ACHN (cell line): Measurements from ENCODE around the gene GLIS1.

Experiments
- DNase-seq: peaks from one replicate; pipeline ENCODE4 v3.0.0-alpha.2; 2015
- in situ Hi-C: cut with HindIII; loops from 2 replicates; pipeline ENCODE4 v1.10.0; 2017; ENCODE audit warnings: low sequenced_read_pairs, low pct_ligation_motif_present, low pct_unique_long_range_greater_than_20kb

Gene GLIS1

DNA sequence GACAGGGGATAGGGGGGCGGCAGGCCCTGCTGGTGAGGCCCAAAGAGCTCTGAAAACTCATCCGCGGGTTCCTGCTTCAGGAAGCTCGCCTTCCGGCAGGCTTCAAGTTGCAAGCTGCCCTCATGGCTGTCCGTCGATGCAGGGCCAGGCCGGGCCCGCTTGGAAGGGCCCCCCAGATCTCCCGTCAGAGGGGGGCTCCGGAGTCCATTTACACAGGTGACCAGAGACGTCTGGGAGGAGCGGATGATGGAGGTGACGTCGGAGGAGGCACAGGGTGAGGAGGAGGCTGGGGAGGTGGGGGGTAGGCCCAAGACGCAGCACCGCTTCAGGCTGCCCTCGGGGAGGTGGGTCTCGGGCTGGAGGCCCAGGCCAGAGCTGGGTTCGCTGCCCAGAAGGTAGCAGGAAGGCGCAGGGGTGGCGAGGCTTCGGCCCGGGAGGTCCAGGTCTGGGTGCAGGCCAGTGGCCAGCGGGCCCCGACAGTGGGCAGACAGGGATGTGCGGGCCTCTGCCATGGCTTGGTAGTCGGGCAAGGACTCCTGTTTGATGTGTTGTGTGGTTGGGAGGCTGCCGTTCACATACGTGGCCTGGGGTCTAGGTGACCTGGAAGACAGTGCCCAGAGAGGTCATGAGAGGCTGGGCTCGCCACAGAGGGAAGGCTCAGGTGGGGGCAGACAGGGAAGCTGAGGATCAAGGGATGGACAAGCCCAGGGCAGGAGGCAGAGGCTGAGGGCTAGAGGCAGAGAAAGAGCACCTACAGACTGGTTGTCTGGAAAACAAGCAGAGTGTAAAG is 144.4 kb downstream of the GLIS1 start:
- no peak for DNase-seq
- in situ Hi-C loops = no loop called here

DNA sequence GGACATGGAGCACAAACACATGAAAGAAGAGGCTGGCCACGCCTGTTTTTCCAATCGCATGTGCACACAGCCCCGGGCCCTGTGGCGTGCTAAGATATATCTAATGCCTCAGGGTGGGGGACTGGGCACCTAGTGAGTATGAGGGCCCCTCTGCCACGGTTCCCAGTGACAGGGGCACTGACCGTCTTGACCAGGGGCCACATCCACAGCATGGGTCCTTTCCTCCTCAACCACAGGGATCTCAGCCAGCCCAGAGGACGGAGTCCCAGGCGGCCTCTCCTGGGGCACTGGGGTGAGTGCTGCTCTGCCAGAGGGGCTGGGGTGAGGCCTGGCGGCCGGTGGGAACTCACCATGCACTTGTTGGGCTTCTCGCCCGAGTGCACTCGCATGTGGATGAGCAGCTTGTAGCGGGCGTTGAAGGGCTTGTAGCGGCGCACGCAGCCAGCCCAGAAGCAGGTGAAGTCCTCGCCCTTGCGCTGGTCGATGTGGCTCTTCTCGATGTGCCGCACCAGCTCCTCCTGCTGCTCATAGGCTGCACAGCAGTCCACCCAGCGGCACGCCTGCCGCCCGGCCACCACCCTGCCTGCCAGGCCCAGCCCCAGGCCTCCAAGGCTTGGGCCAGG is 145.1 kb downstream of the GLIS1 start:
- in situ Hi-C loops = no loop called here
- DNase-seq = no peak

DNA sequence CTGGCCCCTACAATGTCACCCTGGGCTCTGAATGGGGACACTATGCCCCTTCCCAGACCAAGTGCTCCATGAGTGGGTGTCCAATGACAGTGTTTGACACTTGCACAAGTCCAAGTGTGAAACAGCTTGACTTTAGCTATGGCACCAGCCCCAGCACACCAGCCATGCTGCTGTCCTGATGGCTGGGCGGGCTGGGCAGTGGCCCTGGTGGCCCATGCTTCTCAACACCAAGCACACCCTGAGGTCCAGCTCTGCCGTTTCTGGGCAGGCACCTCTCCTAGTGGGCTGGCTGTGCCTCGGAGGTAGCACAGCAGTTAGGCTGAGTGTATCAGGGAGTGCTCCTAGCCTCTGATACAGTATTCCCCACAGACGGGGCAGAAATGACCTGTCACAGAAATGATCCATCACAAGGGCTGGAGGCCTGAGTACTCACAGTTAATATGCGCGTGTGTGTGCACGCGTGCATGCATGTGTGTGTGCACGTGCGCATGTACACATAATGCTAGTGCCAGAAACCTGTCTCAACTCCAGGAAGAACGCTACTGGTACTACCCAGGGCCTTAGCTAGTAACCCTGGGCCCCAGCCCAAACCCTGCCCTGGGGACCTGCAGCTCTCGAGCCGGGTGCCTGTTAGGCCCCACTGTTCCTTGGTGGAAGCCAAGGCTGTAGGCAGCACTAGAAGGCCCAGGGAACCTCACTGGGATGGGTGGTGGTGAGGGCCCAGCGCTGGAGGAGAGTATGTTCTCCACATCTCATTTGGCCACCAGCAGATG is 145.8 kb downstream of the GLIS1 start:
- in situ Hi-C loops = no loop called here
- DNase-seq = no peak

DNA sequence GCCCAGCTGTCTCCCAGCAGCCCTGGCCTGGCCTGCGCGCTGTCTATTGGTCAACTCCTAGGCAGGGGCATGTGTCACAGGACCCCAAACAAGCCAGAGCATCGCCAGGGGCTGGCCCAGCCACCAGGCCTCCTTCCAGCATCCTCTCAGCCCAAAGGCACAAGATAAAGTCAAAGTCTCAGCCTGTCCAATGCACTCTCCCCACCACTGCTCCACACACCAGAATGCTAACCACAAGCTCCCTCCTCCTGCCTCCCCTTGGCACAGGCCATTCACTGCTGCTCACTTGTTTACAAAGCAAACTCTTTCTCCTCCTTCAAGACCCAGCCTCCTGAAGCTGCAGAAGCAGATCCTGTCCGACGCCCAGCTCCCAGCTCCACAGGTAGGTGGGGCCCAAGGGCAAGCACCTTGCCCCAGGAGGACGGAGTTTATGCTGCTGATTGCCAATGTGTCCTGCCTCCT is 146.4 kb downstream of the GLIS1 start:
- in situ Hi-C loops = no loop called here
- no peak for DNase-seq

DNA sequence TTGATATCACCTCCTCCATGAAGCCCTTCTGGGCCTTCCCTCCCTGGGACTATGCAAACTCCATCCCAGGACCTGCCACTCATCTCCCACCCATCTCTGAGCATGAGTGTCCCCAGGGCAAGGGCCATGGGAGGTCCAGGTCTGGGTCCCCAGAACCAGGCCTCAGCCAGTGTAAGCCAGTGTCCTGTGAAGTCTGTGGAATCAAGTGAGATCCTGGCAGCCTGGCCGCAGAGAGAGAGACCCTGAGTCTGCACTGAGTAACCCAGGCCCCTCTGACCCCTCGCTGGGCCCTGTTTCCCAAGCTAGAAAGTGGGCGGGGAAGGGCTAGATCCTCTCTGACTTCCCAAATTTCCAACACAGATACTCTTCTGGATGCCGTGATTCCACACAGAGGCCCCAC is 147.0 kb downstream of the GLIS1 start:
- in situ Hi-C loops = no loop called here
- DNase-seq = no peak

DNA sequence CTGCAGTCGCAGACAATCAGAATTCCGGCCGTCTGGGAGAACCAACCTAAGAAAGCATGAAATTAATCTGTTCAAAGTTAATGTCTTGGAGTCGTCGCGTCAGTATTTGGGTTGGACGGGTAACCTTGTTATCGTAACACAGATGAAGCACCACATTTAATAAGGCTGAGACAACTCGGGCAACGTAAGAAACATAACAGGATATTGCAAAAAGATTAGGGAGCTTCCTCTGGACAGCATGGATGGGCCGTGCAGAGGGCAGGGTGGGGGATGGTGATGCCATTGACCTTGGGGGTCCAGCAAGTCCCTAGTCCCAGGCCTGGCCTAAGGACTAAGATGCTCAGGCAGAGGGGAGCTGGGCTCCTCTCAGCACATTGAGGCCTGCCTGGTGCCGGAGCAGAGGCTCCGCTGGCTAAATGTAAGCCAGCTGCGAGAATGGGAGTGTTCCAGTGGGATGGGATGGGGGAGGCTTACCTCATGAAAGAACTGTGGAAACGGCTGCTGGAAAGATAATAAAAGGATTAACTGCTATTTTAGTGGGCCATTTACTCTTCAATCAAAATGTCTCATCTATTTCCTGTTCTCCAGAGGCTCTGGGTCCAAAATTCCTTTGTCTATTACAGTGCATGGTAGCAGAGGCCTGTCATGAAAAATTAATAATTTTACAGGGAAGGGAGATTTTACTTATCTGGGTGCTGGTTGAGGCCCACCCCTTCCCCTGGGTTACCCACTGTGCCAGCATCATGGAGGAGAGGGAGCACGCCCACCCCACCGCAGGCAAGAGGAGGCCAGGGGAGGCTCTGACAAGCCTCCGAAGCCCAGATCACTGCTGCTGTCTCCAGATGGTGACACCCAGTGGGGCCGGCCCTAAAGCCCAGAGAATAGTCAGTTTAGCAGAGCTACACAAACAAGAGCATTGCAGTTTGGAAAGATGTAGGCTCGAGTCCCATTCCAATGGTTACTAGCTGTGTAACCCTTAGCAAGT is 148.1 kb downstream of the GLIS1 start:
- in situ Hi-C loops = no loop called here
- no peak for DNase-seq

DNA sequence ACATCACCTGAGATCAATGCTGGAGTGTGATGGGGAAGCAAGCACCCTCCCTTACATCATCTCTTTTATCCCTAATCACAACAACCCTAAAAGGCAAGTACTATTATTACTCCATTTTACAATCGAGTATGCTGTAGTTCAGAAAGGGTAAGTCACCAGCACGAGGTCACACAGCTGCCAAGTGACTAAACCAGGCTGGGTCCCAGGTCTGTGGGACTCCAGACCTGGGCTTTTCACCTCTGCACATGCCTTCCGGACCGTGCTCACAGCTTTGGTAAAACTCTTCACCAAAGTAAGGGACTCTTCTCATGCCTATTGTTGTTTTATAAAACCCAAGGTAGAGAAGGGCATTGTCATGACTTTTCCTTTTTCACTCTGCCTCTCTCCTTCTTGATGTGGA is 148.9 kb downstream of the GLIS1 start:
- DNase-seq = no peak
- in situ Hi-C loops = no loop called here

DNA sequence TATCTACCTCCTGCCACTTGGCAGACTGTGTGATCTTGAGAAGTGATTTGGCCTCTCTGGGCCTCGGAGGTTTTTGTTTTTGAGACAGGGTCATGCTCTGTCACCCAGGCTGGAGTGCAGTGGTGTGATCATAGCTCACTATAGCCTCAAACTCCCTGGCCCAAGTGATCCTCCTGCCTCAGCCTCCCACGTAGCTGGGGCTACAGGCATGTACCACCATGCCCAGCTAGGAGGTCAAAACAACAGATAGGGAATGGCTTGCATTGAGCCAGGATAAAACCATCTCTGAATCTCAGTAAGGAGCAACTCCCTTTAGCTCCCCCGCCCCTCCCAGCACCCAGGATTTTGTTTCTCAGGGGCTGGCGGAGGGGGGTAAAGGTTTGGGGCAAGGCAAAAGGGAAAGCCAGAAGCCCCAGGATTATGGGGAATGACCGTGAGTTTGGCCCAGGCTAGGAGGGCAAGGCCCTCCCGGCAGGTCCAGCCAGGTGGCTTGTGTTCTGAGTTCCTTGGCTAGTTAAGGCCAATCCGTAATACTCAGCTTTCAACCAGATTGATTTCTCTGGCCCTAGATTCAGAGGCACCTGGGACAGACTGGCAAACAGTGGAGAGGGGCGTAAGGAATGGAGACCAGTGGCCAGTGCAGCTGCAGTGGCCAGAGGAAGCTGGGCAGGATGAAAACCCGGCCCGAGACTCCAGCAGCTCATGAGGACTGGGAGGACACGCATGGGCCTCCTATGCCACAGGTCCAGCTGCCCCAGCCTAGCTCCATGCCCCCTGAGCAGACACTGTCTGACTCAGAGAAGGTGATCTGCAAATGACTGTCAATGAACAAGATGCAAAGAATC is 149.7 kb downstream of the GLIS1 start:
- no peak for DNase-seq
- in situ Hi-C loops = no loop called here

DNA sequence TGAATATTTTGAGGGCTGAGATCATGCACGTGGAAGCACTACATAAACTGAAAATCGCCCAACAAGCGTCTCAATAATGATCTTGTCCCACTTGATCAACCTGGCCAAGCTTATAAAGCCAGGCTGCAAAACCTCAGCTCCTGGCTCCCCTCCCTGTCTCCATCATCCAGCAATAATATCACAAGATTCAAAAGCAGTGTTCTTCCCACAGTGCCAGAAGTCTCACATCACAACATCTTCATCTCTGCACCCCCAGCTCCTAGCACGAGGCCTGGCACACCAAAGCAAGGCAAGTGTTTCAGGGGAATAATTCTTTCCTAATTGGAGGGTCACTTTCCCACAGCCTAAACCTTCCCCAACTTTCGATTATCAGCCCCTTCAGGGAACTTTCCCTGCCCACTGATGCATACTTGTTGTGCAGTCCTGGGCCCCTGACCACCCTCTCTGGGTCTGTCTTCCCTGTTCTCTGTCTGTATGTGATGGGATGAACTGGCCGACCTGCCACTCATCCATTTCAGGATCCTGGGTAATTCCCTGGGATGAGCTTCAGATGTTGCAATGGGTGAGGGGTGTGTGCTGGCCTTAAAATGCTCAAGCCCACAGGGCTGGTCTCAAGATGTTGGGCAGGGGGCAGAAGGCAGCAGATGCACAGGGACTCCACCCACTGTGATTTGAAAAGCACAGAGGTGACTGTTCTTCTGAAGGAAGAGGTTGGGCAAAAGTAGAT is 150.7 kb downstream of the GLIS1 start:
- in situ Hi-C loops = no loop called here
- no peak for DNase-seq

DNA sequence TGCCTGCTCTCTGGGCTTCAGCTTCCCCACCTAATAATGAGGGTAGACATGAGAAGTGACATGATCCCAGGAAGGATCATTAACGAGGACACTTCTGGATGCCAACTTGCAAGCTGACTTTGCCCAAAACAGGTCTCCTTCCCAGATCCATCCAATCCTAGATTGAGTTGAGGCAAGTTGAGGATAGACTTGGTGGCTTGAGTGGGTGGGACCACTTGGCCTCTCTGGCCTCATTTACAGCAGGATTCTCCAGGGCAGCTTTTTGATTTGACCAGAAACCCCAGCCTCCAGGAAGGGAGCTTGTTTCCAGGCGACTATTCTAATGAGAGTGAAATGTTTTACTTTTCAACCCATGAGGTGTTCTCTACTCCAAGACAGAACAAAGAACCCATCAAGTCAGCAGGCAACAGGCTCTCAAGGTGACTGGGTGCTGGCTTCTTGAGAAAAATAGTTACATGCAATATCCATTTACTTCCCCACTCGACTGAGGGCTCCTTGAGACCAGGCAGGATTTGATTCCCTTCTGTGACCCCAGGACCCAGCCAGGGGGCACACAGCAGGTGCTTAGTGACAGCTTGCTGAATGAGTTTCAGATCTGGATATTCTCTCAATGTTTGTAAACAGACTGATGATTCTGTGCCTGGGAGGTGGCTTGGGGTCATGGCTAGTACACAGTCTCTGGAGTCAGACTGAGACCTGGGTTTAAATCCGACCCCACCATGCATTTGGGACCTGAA is 151.5 kb downstream of the GLIS1 start:
- in situ Hi-C loops = no loop called here
- no peak for DNase-seq

DNA sequence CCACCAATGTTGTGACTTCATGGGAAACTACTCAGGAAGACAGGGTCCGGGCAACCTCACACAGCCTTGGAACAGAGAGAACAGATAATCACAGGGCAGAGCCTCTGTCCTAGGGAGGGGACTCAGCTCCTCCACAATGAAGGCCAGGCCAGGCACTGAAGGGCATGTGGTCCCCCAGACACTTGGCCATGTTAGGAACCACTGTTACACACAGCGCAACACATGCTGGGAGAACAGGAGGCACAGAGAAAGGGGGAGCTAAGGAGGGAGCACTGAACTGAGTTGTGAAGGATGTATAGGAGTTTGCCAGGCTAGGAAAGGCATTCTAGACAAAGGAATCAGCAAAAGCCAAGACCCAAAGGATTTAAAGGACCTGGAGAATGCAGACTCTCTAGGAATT is 152.2 kb downstream of the GLIS1 start:
- in situ Hi-C loops = no loop called here
- DNase-seq = no peak

DNA sequence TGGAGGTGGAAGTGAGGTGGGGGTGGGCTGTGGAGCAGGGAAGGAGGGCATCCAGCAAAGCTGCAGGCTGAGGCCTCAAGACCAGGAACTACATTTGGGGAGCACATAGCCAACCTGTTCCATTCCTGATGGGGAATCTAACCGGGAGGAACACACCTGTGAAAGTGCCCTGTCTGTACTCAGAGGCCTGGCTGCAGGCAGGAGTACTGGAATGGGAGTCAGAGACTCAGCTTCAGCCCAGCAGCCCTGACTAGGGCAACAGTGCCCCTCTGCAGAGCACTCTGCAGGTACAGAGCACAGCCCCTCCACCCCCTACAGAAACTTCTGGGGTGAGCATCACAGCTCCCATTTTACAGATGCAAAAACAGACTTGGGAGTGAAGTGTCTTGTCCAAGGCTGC is 153.4 kb downstream of the GLIS1 start:
- no peak for DNase-seq
- in situ Hi-C loops = no loop called here

DNA sequence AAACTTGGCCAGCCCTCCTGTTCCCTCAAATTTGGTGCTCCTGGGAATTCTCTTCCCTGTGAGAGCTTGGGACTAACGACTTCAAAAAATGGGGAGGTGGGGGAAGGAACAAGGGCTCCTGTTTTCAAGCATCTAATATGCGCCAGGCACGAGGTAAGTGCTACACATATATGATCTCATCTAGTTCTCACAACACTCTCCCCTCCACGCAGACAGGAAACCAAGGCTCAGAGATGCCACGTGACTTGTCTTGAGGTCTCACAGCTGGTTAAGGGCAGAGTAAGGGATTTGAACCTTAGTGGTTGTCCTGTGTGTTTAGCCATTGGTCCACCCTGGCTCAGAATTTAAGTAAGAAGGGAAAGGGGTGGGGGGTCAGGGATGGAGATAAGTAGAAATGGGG is 153.8 kb downstream of the GLIS1 start:
- no peak for DNase-seq
- in situ Hi-C loops = no loop called here

DNA sequence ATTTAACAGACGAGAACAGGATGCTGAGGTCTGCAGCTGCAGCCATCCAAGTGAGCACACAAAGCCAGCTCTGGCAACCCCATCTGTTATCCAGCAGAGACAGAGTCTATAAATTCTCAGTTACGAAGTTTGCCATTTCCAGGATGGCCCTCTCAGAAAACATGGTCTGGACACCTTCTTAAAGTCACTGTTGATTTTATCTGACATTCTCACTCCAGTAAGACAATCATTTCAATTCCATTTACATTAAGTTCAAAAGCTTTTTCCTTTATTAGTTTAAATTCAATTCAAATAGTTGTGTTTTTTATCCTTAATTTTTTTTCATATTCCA is 154.2 kb downstream of the GLIS1 start:
- in situ Hi-C loops = no loop called here
- DNase-seq = no peak

DNA sequence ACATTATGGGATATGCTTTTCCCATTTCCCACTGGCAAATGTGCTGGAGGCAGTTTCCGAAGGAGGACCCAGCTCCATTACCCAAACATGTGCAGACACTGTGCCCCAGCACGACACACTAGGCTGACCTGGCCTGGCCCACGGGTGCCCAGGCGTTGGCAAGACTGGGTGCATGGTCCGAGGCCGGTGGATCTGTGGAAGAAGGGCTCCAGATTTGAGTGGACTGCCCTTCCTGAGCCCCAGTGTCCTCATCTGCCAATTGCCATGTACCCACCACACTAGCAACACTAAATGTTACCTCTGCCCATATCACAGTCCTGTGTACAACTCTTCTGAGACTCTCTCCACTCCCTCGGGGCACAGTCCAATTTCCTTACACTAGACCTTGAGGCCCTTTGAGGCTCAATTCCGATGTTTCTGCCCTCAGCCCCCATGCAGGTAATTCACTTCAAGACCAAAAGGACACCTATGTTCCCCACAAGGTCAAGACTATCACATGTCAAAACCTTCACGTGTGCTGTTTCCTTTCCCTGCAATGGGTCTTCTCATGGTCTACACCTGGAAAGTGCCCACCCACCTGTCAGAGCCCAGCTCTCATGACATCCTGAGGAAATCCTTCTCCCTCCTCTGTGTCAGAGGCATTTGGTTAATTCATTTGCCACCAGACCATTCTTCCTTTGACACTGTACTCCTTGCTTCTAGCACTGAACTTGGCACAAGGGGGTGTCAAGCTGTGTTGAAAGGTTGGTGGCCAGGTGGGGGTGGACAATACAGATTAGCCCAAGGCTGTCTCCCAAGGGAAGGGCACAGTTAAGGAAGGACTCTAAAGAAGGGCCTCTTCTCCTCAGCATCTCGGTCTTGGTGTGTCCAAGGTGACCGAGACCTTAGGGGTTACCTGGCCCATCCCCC is 154.8 kb downstream of the GLIS1 start:
- DNase-seq = no peak
- in situ Hi-C loops = no loop called here
